Kidney (tissue), 14 donors: Measurements from ENCODE around the gene RBM44. TPM values are rescaled to one million over a fixed set of nuclear protein-coding genes. Genes with fewer than 3 reads are reported as not detected.

Experiments used
- DNase-seq, 5 donors: peaks; one replicate each; pipeline ENCODE4 v3.0.0-alpha.2; 2013 to 2020
- FAIRE-seq: peaks from 2 replicates; lab custom pipeline; 2012; peaks lifted over from hg19 to GRCh38; lab: Jason Lieb, UNC
- H3K27ac ChIP-seq, 2 donors: one replicate each; pipeline ENCODE4 v1.7.0; 2013; ENCODE audit warnings: low read depth in 2 of 2, low read length in 2 of 2, inconsistent platforms in 1 of 2
- H3K27me3 ChIP-seq: one replicate; pipeline ENCODE4 v1.7.1; 2013; ENCODE audit warnings: low read length, inconsistent platforms; ENCODE audit not compliant: control insufficient read depth, insufficient read depth
- H3K36me3 ChIP-seq, 3 donors: one replicate each; pipeline versions ENCODE4 v1.7.0 to v1.7.1; 2013; ENCODE audit warnings: low read length in 3 of 3, control low read depth in 1 of 3, inconsistent platforms in 1 of 3; ENCODE audit not compliant: insufficient read depth in 3 of 3, control insufficient read depth in 2 of 3
- H3K4me1 ChIP-seq, 3 donors: one replicate each; pipeline versions ENCODE4 v1.7.0 to v1.7.1; 2013; ENCODE audit warnings: low read length in 3 of 3, inconsistent platforms in 1 of 3, low read depth in 1 of 3; ENCODE audit not compliant: control insufficient read depth in 2 of 3, insufficient read depth in 2 of 3
- H3K4me3 ChIP-seq, 3 donors: one replicate each; pipeline versions ENCODE4 v1.7.0 to v1.8.1; 2013; ENCODE audit warnings: low read length in 3 of 3, control low read depth in 1 of 3, inconsistent platforms in 1 of 3
- H3K9ac ChIP-seq, 3 donors: one replicate each; pipeline versions ENCODE4 v1.7.0 to v1.7.1; 2013; ENCODE audit warnings: low read length in 3 of 3, control low read depth in 1 of 3, inconsistent platforms in 1 of 3
- H3K9me3 ChIP-seq, 3 donors: one replicate each; pipeline versions ENCODE4 v1.7.0 to v1.7.1; 2013; ENCODE audit warnings: low read length in 3 of 3, control low read depth in 1 of 3, inconsistent platforms in 1 of 3; ENCODE audit not compliant: control insufficient read depth in 2 of 3, insufficient read depth in 1 of 3
- CTCF ChIP-seq: IDR thresholded peaks from 3 replicates; pipeline ENCODE4 v1.5.1; 2012; ENCODE audit warnings: mild to moderate bottlenecking, moderate library complexity, borderline replicate concordance; ENCODE audit not compliant: insufficient read depth; ENCODE audit errors: extremely low read depth
- intact Hi-C: fragments of 100-400 bp; cut with DNase I; formaldehyde crosslinking; loops from one replicate; pipeline ENCODE4 v1.11.1; 2022
- polyA plus RNA-seq: library from polyadenylated mRNA; stranded (reverse); fragments of 350-450 nt; fragmentation: Illumina TruSeq; extraction: RNeasy Lipid Tissue Mini Kit (QIAGEN cat#74804); gene quantifications from one replicate; pipeline ENCODE4 v1.2.3, GENCODE V29; 2014; ENCODE audit warnings: low read depth, low replicate concordance; ENCODE audit not compliant: insufficient read depth
- total RNA-seq: library from RNA; stranded (reverse); fragmentation: NEBNext Ultra II Directional; extraction: Animal tissue kit (Norgen Biotek cat#: 25700); gene quantifications from one replicate; pipeline ENCODE4 v1.2.1, GENCODE V29; 2021
- donor health status: control.
- donor health status: control.
- donor health status: control.
- donor health status: control.
- donor health status: control.
- donor health status: DM: yes; HTN: yes; CAD: no.
- donor health status: Normal renal cell carcinoma (clear cell type).

Gene RBM44
- total and polyA plus RNA-seq, 2 donors from 2014 or later = 0.72 TPM; not detected in 1

GRCh38 chr2:237799060-237799428 is 465 bp downstream of the RBM44 start:
- FAIRE-seq = no peak
- H3K9ac ChIP-seq = no peak overlapping the region
- no peak for TF ChIP-seq CTCF

GRCh38 chr2:237801466-237801865 is 2.9 kb downstream of the RBM44 start:
- Histone ChIP-seq H3K9me3 (no peaks in the 10 kb centered on the region), H3K36me3 (no peaks in the 10 kb centered on the region), H3K4me1 (no peaks in the 10 kb centered on the region), H3K4me3 (no peak overlapping the region), H3K27ac (no peak overlapping the region), H3K27me3 (no peaks in the 10 kb centered on the region), H3K9ac (no peak overlapping the region)
- intact Hi-C loops = no loop called here
- DNase-seq (no peak), FAIRE-seq (no peak)
- no peak for TF ChIP-seq CTCF

More at GRCh38 chr2:237799060-237799428, 465 bp downstream of the RBM44 start:
- no peaks in the 10 kb centered on the region for H3K27me3 ChIP-seq
- no peaks in the 10 kb centered on the region for H3K9me3 ChIP-seq
- no peak overlapping the region for H3K4me3 ChIP-seq
- DNase-seq = no peak
- no peak overlapping the region for H3K27ac ChIP-seq
- H3K36me3 ChIP-seq = no peaks in the 10 kb centered on the region
- no peaks in the 10 kb centered on the region for H3K4me1 ChIP-seq
- intact Hi-C loops = no loop called here

GRCh38 chr2:237806334-237806733 is 7.8 kb downstream of the RBM44 start:
- TF ChIP-seq CTCF = no peak
- no peak overlapping the region for H3K4me3 ChIP-seq
- no peaks in the 10 kb centered on the region for H3K36me3 ChIP-seq
- intact Hi-C loops = no loop called here
- DNase-seq (no peak), FAIRE-seq (no peak)
- no peaks in the 10 kb centered on the region for H3K4me1 ChIP-seq
- H3K9me3 ChIP-seq = no peaks in the 10 kb centered on the region
- H3K27ac ChIP-seq = no peak overlapping the region
- no peaks in the 10 kb centered on the region for H3K27me3 ChIP-seq
- no peak overlapping the region for H3K9ac ChIP-seq

GRCh38 chr2:237815637-237816036 is 17.1 kb downstream of the RBM44 start:
- no peaks in the 10 kb centered on the region for H3K9me3 ChIP-seq
- intact Hi-C loops = no loop called here
- no peaks in the 10 kb centered on the region for H3K4me1 ChIP-seq
- FAIRE-seq (no peak), DNase-seq (no peak)
- H3K27me3 ChIP-seq = no peaks in the 10 kb centered on the region
- H3K9ac ChIP-seq = no peak overlapping the region
- H3K27ac ChIP-seq = no peak overlapping the region
- H3K4me3 ChIP-seq = no peak overlapping the region
- TF ChIP-seq CTCF = no peak
- H3K36me3 ChIP-seq = no peaks in the 10 kb centered on the region
